ENCODE measurements around the gene CELA3A.
"Not testable (repeated sequence)": the region's sequence is repeated elsewhere in the genome, so short reads cannot be mapped to it uniquely, and the experiment has no call there.

DNA sequence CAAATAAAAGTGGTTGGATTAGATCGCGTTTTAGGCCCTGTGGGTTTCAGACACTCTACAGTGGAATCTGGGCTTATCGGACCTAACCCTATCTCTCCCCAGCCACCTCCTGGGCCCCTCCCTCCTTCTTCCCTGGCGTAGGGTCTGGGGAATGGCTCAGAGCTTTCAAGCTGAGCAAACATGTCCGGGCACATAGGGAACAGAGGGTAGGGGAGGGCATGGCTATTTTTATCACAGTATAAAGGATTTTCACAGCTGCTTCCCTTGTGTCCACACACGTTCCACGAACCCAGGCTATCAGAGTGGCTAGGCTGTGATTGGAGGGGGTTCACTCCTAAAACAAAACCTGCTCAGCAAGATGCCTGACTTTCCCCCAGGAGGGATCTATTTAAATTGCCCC is 1.8 kb upstream of the CELA3A start:
- TF ChIP-seq POLR2A (IDR thresholded peaks at IDR 0.05; ENCODE audit: control extremely low read depth in 1 of 2, low read depth in 2 of 2, low read length in 2 of 2); SRF (IDR thresholded peaks at IDR 0.05; ENCODE audit: low read depth, low read length); EP300 (IDR thresholded peaks at IDR 0.05; ENCODE audit: borderline replicate concordance in 1 of 2, low read depth in 2 of 2, low read length in 2 of 2); CREB1 (IDR thresholded peaks at IDR 0.05): not testable (repeated sequence)
